B cell (primary cell): ENCODE results near the gene NT5C3A. TPM values are rescaled to one million over a fixed set of nuclear protein-coding genes. Genes with fewer than 3 reads are reported as not detected.
A peak's percentile ranks its signal among the peaks of the same experiment; 100 is the strongest.

Experiments
- ATAC-seq: fragments of 200-7000 bp; cut with Tn5 transposase; one replicate; pipeline ENCODE4 v1.10.0; 2021; ENCODE audit warnings: low read depth, mild to moderate bottlenecking, moderate number of reproducible peaks, moderate library complexity
- CTCF ChIA-PET: fragments of 350-600 bp; sonication (Branson Sonifier 250); formaldehyde crosslinking; loops from one replicate; lab custom pipeline; 2021; ENCODE audit warnings: antibody characterized with exemption, inconsistent platforms; lab: Charles Lee
- POLR2A ChIA-PET: fragments of 350-600 bp; sonication (Branson Sonifier 250); formaldehyde crosslinking; loops from one replicate; lab custom pipeline; 2021; ENCODE audit warnings: antibody characterized with exemption; lab: Charles Lee
- DNase-seq: peaks from one replicate; pipeline ENCODE4 v3.0.0; 2013
- H2AFZ ChIP-seq: 2 replicates; pipeline ENCODE4 v1.6.1; 2012; ENCODE audit warnings: mild to moderate bottlenecking, low read depth, low read length; ENCODE audit not compliant: insufficient read depth, poor library complexity, severe bottlenecking
- H3K27ac ChIP-seq, 2 donors: 1 replicate in 1 of 2; 2 replicates in 1 of 2; pipeline ENCODE4 v1.5.1; 2012 to 2013; ENCODE audit warnings: low read length in 2 of 2, mild to moderate bottlenecking in 2 of 2, moderate library complexity in 1 of 2
- H3K27me3 ChIP-seq, 4 experiments: fragments of 200-600 bp in 1 of 4; sonication (generic) in 1 of 4; replicated peaks in 1 of 4; 1 replicate in 2 of 4; 2 replicates in 2 of 4; pipeline versions ENCODE4 v1.6.1 to v1.7.0; 2013 to 2016; ENCODE audit warnings: low read length in 3 of 4, mild to moderate bottlenecking in 2 of 4, mixed read lengths in 1 of 4, moderate library complexity in 1 of 4; ENCODE audit not compliant: insufficient read depth in 4 of 4, control insufficient read depth in 3 of 4; ENCODE audit errors: control extremely low read depth in 1 of 4
- H3K36me3 ChIP-seq, 2 experiments: replicated peaks in 1 of 2; 1 replicate in 1 of 2; 2 replicates in 1 of 2; pipeline versions ENCODE4 v1.6.1 to v1.7.1; 2013; ENCODE audit warnings: low read length in 1 of 2; ENCODE audit not compliant: insufficient read depth in 2 of 2, control insufficient read depth in 1 of 2; ENCODE audit errors: control extremely low read depth in 1 of 2, extremely low read depth in 1 of 2
- H3K4me1 ChIP-seq, 2 donors: fragments of 200-600 bp in 1 of 2; sonication (generic) in 1 of 2; 1 replicate in 1 of 2; 2 replicates in 1 of 2; pipeline versions ENCODE4 v1.5.1 to v1.6.1; 2013 to 2017; ENCODE audit warnings: low read length in 2 of 2; ENCODE audit not compliant: control insufficient read depth in 2 of 2, insufficient read depth in 2 of 2
- H3K4me2 ChIP-seq: replicated peaks from 2 replicates; pipeline ENCODE3; 2012; ENCODE audit warnings: mild to moderate bottlenecking, low read depth, low read length; ENCODE audit not compliant: poor library complexity, severe bottlenecking
- H3K4me3 ChIP-seq, 5 experiments: fragments of 200-600 bp in 1 of 5; sonication (generic) in 1 of 5; 1 replicate in 3 of 5; 2 replicates in 2 of 5; pipeline versions ENCODE4 v1.5.1 to v1.7.0; 2011 to 2016; ENCODE audit warnings: low read length in 4 of 5, mild to moderate bottlenecking in 4 of 5, low read depth in 2 of 5, control low read depth in 1 of 5, moderate library complexity in 1 of 5; ENCODE audit not compliant: insufficient read depth in 1 of 5; ENCODE audit errors: control extremely low read depth in 1 of 5, extremely low read depth in 1 of 5
- H3K79me2 ChIP-seq: fragments of 200-600 bp; sonication (generic); one replicate; pipeline ENCODE4 v1.6.0; 2016; ENCODE audit warnings: low read length; ENCODE audit not compliant: control insufficient read depth, insufficient read depth
- H3K9ac ChIP-seq: fragments of 200-600 bp; sonication (generic); 2 replicates; pipeline ENCODE4 v1.6.1; 2017; ENCODE audit warnings: mild to moderate bottlenecking, low read length, moderate library complexity
- H3K9me3 ChIP-seq, 3 donors: one replicate each; pipeline versions ENCODE4 v1.6.1 to v1.7.1; 2013; ENCODE audit warnings: low read length in 2 of 3; ENCODE audit not compliant: control insufficient read depth in 2 of 3, insufficient read depth in 1 of 3; ENCODE audit errors: control extremely low read depth in 1 of 3
- H4K20me1 ChIP-seq: 2 replicates; pipeline ENCODE4 v1.6.0; 2012; ENCODE audit warnings: mild to moderate bottlenecking, low read length; ENCODE audit not compliant: insufficient read depth, control insufficient read depth, poor library complexity, severe bottlenecking
- H3K27ac Mint-ChIP-seq: one replicate; pipeline ENCODE4 v1.8.0; 2021; ENCODE audit warnings: mixed read lengths
- H3K27me3 Mint-ChIP-seq: one replicate; pipeline ENCODE4 v1.8.0; 2021; ENCODE audit warnings: mixed read lengths
- H3K4me1 Mint-ChIP-seq: one replicate; pipeline ENCODE4 v1.8.0; 2021; ENCODE audit warnings: mixed read lengths
- H3K4me3 Mint-ChIP-seq: one replicate; pipeline ENCODE4 v1.8.0; 2021; ENCODE audit warnings: mixed read lengths
- H3K9me3 Mint-ChIP-seq: one replicate; pipeline ENCODE4 v1.8.0; 2022; ENCODE audit warnings: mixed read lengths; ENCODE audit not compliant: insufficient read depth
- CTCF ChIP-seq: fragments of 200-600 bp; IDR thresholded peaks from one replicate; pipeline ENCODE4 v1.8.0; 2022; ENCODE audit warnings: antibody characterized with exemption, mild to moderate bottlenecking
- EZH2 ChIP-seq: IDR thresholded peaks from 2 replicates; pipeline ENCODE4 v1.6.1; 2012; ENCODE audit warnings: borderline replicate concordance, low read depth, mild to moderate bottlenecking, moderate library complexity, low read length; ENCODE audit not compliant: insufficient read depth, poor library complexity, severe bottlenecking
- WGBS: methylation state at CpG from one replicate; pipeline ENCODE4 v1.1.5; 2013; ENCODE audit warnings: missing lambda C conversion rate; ENCODE audit not compliant: insufficient coverage; 5-methylcytosine and 5-hydroxymethylcytosine counted together
- intact Hi-C: fragments of 100-400 bp; cut with micrococcal nuclease; formaldehyde crosslinking; loops from one replicate; pipeline ENCODE4 v1.10.0; 2022
- polyA plus RNA-seq: library from polyadenylated mRNA; depleted of rRNA; stranded (reverse); fragments of >200 nt; gene quantifications from 2 replicates; pipeline ENCODE4 v1.2.3, GENCODE V29; 2012
- total RNA-seq, 2 donors: library from RNA; stranded (reverse); fragments of 120-200 nt in 1 of 2; gene quantifications; 1 replicate in 1 of 2; 2 replicates in 1 of 2; pipeline versions ENCODE4 v1.2.3 to v1.2.4, GENCODE V29; 2013 to 2022

Gene NT5C3A
- total and polyA plus RNA-seq, 2 donors (not counting 1 experiment from before 2014, with no cell fraction given) = 37.3 to 41.0 TPM

GRCh38 chr7:33041631-33042428, 20.7 kb downstream of the NT5C3A start:
- DNase-seq = no peak
- POLR2A ChIA-PET = interaction anchor here (0.6 to 2.0 kb wide), 3 partner anchors 21 to 150 kb away, joined by 4 to 12 read pairs (median 5); partner anchors contain the start of gene NT5C3A
- H3K27ac ChIP-seq = peak overlapping the region; percentile 2 to 73

More at GRCh38 chr7:33041631-33042428, 20.7 kb downstream of the NT5C3A start:
- H3K4me3 Mint-ChIP-seq = no peak overlapping the region
- 93% methylated on average over 5 of the region's 8 CpGs for WGBS
- H3K9me3 Mint-ChIP-seq = no peaks in the 10 kb centered on the region
- Histone ChIP-seq H3K4me2 (peak overlapping the region; percentile 73), H3K27me3 (no peaks in the 10 kb centered on the region), H3K79me2 (peaks cover 89% of the 10 kb centered on the region), H3K36me3 (no peaks in the 10 kb centered on the region), H3K9me3 (no peaks in the 10 kb centered on the region), H2AFZ (no peak overlapping the region), H4K20me1 (peaks cover 37% of the 10 kb centered on the region), H3K4me3 (no peak overlapping the region), H3K9ac (no peak overlapping the region), H3K4me1 (peaks cover 24 to 42% of the 10 kb centered on the region in 2 donors)
- no peak for ATAC-seq
- intact Hi-C loops = loop anchor here (1.0 to 5.0 kb wide), 6 partner anchors 8 to 151 kb away; partner anchors contain the start of genes KBTBD2 and RP9
- H3K4me1 Mint-ChIP-seq = peaks cover 66% of the 10 kb centered on the region
- H3K27ac Mint-ChIP-seq = no peak overlapping the region
- TF ChIP-seq EZH2 = no peak
- no peak for TF ChIP-seq CTCF
- CTCF ChIA-PET = interaction anchor here (1.5 to 2.7 kb wide), 2 partner anchors 10 to 20 kb away, joined by 5 to 12 read pairs; no protein-coding TSS in a partner anchor
- H3K27me3 Mint-ChIP-seq = no peaks in the 10 kb centered on the region
